Neural progenitor cell (in vitro differentiated cells): ENCODE measurements around the gene FSTL5. TPM values are rescaled to one million over a fixed set of nuclear protein-coding genes. Genes with fewer than 3 reads are reported as not detected.

Experiments
- DNase-seq: peaks from one replicate; pipeline ENCODE4 v3.0.0-alpha.2; 2016; ENCODE audit warnings: low spot score
- H2AFZ ChIP-seq: fragments of 200-600 bp; sonication (generic); replicated peaks from 2 replicates; pipeline ENCODE4 v1.6.1; 2016; ENCODE audit warnings: antibody characterized with exemption
- H3F3A ChIP-seq: fragments of 200-600 bp; sonication (generic); 2 replicates; pipeline ENCODE4 v1.6.1; 2016; ENCODE audit warnings: antibody characterized with exemption, low read depth
- H3K27ac ChIP-seq: fragments of 200-600 bp; sonication (generic); 2 replicates; pipeline ENCODE4 v1.5.1; 2016; ENCODE audit warnings: mild to moderate bottlenecking
- H3K27me3 ChIP-seq: fragments of 200-600 bp; sonication (generic); 2 replicates; pipeline ENCODE4 v1.6.1; 2016; ENCODE audit warnings: mild to moderate bottlenecking, moderate library complexity
- H3K36me3 ChIP-seq: fragments of 200-600 bp; sonication (generic); 2 replicates; pipeline ENCODE4 v1.5.1; 2016
- H3K4me1 ChIP-seq: fragments of 200-600 bp; sonication (generic); 2 replicates; pipeline ENCODE4 v1.6.1; 2016; ENCODE audit warnings: mixed run types
- H3K4me2 ChIP-seq: fragments of 200-600 bp; sonication (generic); 2 replicates; pipeline ENCODE4 v1.6.1; 2016
- H3K4me3 ChIP-seq: fragments of 200-600 bp; sonication (generic); 2 replicates; pipeline ENCODE4 v1.5.1; 2016
- H3K79me2 ChIP-seq: fragments of 200-600 bp; sonication (generic); 2 replicates; pipeline ENCODE4 v1.6.1; 2016; ENCODE audit warnings: low read depth
- H3K9ac ChIP-seq: fragments of 200-600 bp; sonication (generic); 2 replicates; pipeline ENCODE4 v1.6.1; 2016
- H3K9me3 ChIP-seq: fragments of 200-600 bp; sonication (generic); 2 replicates; pipeline ENCODE4 v1.5.1; 2016; ENCODE audit warnings: low read depth
- H4K20me1 ChIP-seq: fragments of 200-600 bp; sonication (generic); 2 replicates; pipeline ENCODE4 v1.6.1; 2016; ENCODE audit warnings: low read depth
- H3K27ac Mint-ChIP-seq: 3 replicates; pipeline ENCODE4 v1.8.0; 2021; ENCODE audit warnings: mixed read lengths
- H3K27me3 Mint-ChIP-seq: 2 replicates; pipeline ENCODE4 v1.8.0; 2022; ENCODE audit warnings: low read depth, mild to moderate bottlenecking, inconsistent platforms, moderate library complexity, mixed read lengths; ENCODE audit not compliant: insufficient read depth
- H3K36me3 Mint-ChIP-seq: 3 replicates; pipeline ENCODE4 v1.8.0; 2021; ENCODE audit warnings: mixed read lengths
- H3K4me1 Mint-ChIP-seq: 3 replicates; pipeline ENCODE4 v1.8.0; 2021; ENCODE audit warnings: mixed read lengths
- H3K4me3 Mint-ChIP-seq: 3 replicates; pipeline ENCODE4 v1.8.0; 2021; ENCODE audit warnings: mild to moderate bottlenecking, moderate library complexity, mixed read lengths
- H3K9me3 Mint-ChIP-seq: 3 replicates; pipeline ENCODE4 v1.8.0; 2020; ENCODE audit warnings: mixed read lengths
- CTCF ChIP-seq: fragments of 200-600 bp; sonication (generic); IDR thresholded peaks from 2 replicates; pipeline ENCODE4 v1.5.1; 2017; ENCODE audit warnings: antibody characterized with exemption, mild to moderate bottlenecking
- EZH2 ChIP-seq: fragments of 200-600 bp; sonication (generic); IDR thresholded peaks from 2 replicates; pipeline ENCODE4 v1.6.1; 2017; ENCODE audit warnings: antibody characterized with exemption, mild to moderate bottlenecking, moderate library complexity
- EZH2phosphoT487 ChIP-seq: fragments of 200-600 bp; sonication (generic); IDR thresholded peaks from 2 replicates; pipeline ENCODE4 v1.6.1; 2017; ENCODE audit warnings: antibody characterized with exemption
- total RNA-seq: library from RNA; depleted of rRNA; stranded (reverse); fragments of >200 nt; gene quantifications from 2 replicates; pipeline ENCODE4 v1.2.3, GENCODE V29; 2015; ENCODE audit warnings: low replicate concordance

Gene FSTL5
- total RNA-seq, 1 donor from 2014 or later, result not detected

DNA sequence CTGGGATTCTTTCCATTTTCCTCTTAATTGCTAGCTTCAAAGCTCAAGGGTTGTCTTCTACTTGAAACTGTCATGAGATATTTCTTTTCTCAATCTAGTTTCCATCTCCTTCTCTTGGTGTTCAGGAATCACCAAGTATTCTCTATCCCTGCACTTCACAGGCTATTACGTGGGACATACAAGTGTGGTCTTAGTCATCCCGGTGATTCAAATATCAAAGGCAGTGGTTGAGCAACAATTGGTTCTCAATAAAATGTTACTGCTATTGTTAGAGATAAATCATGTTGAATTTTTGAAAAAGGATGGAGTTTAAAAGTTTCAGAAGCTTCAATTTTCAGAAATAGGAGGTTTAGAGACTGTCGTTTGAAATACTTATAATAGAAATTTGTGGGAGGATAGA, 812.9 kb downstream of the FSTL5 start:
- no peak overlapping the region for H2AFZ ChIP-seq
- H3K79me2 ChIP-seq, result no peaks in the 10 kb centered on the region
- no peaks in the 10 kb centered on the region for H3K36me3 ChIP-seq
- no peaks in the 10 kb centered on the region for H3K4me1 Mint-ChIP-seq
- no peaks in the 10 kb centered on the region for H3K27me3 ChIP-seq
- no peak for DNase-seq
- H3K4me3 Mint-ChIP-seq, result no peak overlapping the region
- H3K4me2 ChIP-seq, result no peak overlapping the region
- no peaks in the 10 kb centered on the region for H4K20me1 ChIP-seq
- no peak overlapping the region for H3K27ac ChIP-seq
- H3K9me3 ChIP-seq, result no peaks in the 10 kb centered on the region
- H3K36me3 Mint-ChIP-seq, result no peaks in the 10 kb centered on the region
- H3K9ac ChIP-seq, result no peak overlapping the region
- no peak overlapping the region for H3K4me3 ChIP-seq
- H3K27ac Mint-ChIP-seq, result no peak overlapping the region
- no peaks in the 10 kb centered on the region for H3K9me3 Mint-ChIP-seq
- H3K4me1 ChIP-seq, result no peaks in the 10 kb centered on the region
- TF ChIP-seq EZH2phosphoT487, result no peak
- no peak for TF ChIP-seq EZH2
- no peak for TF ChIP-seq CTCF
- no peaks in the 10 kb centered on the region for H3F3A ChIP-seq
- H3K27me3 Mint-ChIP-seq, result peaks cover 2% of the 10 kb centered on the region

- Histone ChIP-seq H3K27me3 (no peaks in the 10 kb centered on the region), H3K9ac (no peak overlapping the region), H3K4me3 (no peak overlapping the region), H3K9me3 (no peaks in the 10 kb centered on the region), H2AFZ (no peak overlapping the region), H3K4me2 (no peak overlapping the region), H3K4me1 (no peaks in the 10 kb centered on the region), H3K27ac (no peak overlapping the region), H3F3A (no peaks in the 10 kb centered on the region), H3K36me3 (no peaks in the 10 kb centered on the region), H3K79me2 (no peaks in the 10 kb centered on the region), H4K20me1 (no peaks in the 10 kb centered on the region)
- no peak for TF ChIP-seq EZH2
- TF ChIP-seq EZH2phosphoT487, result no peak
- TF ChIP-seq CTCF, result no peak
- Mint-ChIP-seq H3K4me3 (no peak overlapping the region), H3K27me3 (peaks cover 2% of the 10 kb centered on the region), H3K36me3 (no peaks in the 10 kb centered on the region), H3K9me3 (no peaks in the 10 kb centered on the region), H3K4me1 (peaks cover 8% of the 10 kb centered on the region), H3K27ac (no peak overlapping the region)
- DNase-seq, result no peak
These were observed 818.1 kb downstream of the FSTL5 start for GRCh38 chr4:161345741-161346140.

- no peaks in the 10 kb centered on the region for H3F3A ChIP-seq
- Mint-ChIP-seq H3K4me1 (peaks cover 8% of the 10 kb centered on the region), H3K4me3 (no peak overlapping the region), H3K36me3 (no peaks in the 10 kb centered on the region), H3K27me3 (no peaks in the 10 kb centered on the region), H3K27ac (no peak overlapping the region), H3K9me3 (no peaks in the 10 kb centered on the region)
- H3K4me1 ChIP-seq, result no peaks in the 10 kb centered on the region
- no peak for DNase-seq
- no peaks in the 10 kb centered on the region for H4K20me1 ChIP-seq
- no peak overlapping the region for H3K4me3 ChIP-seq
- H3K9ac ChIP-seq, result no peak overlapping the region
- no peaks in the 10 kb centered on the region for H3K79me2 ChIP-seq
- no peaks in the 10 kb centered on the region for H3K36me3 ChIP-seq
- no peak overlapping the region for H2AFZ ChIP-seq
- TF ChIP-seq EZH2 (no peak), EZH2phosphoT487 (no peak), CTCF (no peak)
- no peak overlapping the region for H3K27ac ChIP-seq
- H3K27me3 ChIP-seq, result no peaks in the 10 kb centered on the region
- no peak overlapping the region for H3K4me2 ChIP-seq
- H3K9me3 ChIP-seq, result no peaks in the 10 kb centered on the region
These were observed 820.2 kb downstream of the FSTL5 start for GRCh38 chr4:161343569-161343950.
